HG03558 (cell line): Measurements from ENCODE around the gene SMIM44.

Source experiments
- ATAC-seq: cut with Tn5 transposase; IDR thresholded peaks from one replicate; pipeline ENCODE4 v1.9.1; 2021; ENCODE audit warnings: moderate number of reproducible peaks; ENCODE audit not compliant: unreplicated experiment; ENCODE audit errors: extremely low read depth

SMIM44 gene

DNA sequence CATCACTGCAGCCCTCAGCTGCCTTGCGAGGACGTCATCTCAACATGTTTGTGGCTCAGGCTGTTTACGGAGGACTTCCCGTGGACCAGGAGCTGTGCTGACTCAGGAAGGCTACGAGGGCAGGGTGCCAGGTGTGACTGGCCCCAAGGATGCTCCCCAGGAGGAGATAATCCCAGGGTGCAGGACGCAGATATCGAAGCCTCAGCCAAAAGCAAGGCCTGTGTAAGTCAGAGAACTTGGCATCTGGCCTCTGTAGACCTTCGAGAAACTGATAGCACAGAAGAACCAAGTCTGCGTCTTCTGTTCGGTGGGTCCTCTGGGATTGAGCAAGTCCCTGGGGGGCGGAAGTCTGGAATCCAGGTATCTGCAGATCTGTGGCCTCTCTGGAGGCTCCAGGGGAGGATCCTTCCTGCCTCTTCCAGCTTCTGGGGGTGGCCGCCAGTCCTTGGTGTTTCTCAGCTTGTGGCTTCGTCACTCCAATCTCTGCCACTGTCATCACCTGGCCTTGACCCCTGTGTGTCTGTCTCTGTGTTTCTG is 19.9 kb upstream of the SMIM44 start:
- no peak for ATAC-seq

DNA sequence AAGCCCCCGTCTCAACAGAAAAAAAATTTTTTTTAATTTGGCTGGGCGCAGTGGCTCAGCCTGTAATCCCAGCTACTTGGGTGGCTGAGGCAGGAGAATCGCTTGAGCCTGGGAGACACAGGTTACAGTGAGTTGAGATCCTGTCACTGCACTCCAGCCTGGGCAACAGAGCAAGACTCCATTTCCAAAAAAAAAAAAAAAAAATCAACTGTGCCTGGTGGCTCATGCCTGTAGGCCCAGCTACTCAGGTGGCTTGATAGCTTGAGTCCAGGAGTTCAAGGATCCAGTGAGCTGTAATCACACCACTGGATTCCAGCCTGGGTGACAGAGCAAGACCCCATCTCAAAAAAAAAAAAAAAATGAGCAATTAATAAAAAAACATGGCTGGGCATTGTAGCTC is 18.5 kb upstream of the SMIM44 start:
- no peak for ATAC-seq

DNA sequence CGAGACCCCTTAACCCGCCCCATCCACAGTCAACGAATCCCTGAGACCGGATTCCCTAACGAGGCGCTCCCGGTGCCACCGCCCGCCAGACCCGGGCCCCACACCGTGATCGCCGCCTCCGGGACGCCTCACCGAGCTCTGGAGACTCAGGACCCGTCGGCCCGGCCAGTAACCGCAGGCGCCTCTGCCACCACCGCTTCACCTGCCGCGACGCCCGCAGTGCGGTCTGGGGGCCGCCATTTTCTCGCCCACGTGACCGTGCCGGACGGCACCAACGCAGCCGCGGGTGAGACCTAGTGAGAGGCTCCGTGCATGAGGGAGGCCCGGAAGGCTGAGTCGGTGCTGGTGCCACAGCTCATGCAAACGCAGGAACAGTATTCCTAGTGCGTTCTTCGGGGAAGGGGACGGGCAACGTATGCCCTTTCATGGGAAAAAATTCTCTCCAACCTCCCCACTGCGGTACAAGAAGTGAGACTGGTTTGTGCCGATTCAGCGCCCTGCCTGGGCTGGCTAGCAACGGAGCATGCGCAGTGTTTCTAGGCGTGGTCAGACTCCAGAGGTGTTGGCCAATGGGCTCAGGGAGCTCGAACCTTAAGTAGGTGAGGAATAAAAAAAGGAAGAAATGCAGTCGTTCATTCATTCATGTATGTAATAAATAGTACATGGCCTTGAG is 17.3 kb upstream of the SMIM44 start, which contains the start of gene DOHH:
Gene DOHH, minus strand, starts transcription at position 246 of the 673 bp plus-strand sequence. CDS start 3,860 bp downstream, outside the sequence.
- peak; percentile 61 for ATAC-seq

DNA sequence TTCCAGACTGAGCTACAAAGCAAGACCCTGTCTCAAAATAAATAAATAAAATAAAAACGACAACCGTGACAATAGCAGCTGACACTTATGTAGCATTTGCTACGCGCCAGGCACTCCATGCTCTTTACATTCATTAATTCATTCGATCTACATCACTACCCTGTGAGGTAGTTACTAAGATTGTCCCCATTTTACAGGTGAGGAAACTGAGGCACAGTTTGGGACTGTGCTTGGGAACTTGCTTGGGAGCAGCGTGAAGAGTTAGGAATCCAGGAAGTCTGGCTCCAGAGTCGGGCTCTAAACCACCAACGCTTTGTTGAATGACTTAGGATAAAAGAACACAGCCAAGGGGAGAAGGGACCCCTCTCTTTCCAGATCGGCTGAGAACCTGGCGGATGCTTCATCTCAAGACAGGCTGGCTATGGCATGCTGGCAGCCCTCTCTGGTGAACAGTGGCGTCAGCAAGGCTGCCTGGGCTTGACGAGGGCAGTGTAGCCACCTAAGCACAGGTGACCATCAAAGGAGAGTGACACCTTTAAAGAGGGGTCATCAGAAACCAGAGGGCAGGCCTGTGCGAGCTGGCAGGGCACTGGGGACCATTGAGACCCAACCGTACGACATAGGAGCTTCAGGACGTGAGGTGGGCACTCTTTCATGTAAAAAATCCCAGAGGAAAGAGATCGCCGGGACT is 16.6 kb upstream of the SMIM44 start:
- ATAC-seq: no peak

DNA sequence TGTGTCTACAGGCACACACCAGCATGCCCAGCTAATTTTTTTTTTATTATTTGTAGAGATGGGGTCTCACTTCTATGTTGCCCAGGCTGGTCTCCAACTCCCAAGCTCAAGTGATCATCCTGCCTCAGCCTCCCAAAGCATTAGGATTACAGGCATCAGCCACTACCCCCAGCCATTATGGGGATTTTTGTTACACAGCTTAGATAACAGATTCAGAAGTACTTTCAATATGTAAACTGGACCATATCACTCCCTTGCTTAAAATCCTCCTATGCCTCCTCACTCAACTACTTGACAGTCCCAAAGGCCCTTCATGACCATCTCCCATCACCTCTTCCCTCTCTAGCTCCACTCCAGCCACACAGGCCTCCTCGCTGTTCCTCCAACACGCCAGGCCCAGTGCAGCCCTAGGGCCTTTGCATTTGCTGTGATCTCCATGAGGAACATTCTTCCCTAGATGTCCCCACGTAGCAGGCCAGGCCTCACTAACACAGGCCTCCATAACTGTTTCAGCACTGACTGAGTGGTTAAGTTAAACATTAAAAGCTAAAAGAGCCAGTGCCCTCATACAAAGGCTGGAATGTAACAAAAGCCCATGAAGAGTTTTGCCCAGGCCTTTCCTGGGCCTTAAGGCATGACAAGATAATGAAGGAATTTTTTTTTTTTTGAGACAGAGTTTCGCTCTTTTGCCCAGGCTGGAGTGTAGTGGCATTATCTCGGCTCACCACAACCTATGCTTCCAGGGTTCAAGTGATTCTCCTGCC is 14.7 kb upstream of the SMIM44 start:
- no peak for ATAC-seq

GRCh38 chr19:3496392-3497273 is 13.4 kb upstream of the SMIM44 start:
- ATAC-seq: no peak

- ATAC-seq: no peak
These were observed 11.3 kb upstream of the SMIM44 start for GRCh38 chr19:3494559-3494958.

DNA sequence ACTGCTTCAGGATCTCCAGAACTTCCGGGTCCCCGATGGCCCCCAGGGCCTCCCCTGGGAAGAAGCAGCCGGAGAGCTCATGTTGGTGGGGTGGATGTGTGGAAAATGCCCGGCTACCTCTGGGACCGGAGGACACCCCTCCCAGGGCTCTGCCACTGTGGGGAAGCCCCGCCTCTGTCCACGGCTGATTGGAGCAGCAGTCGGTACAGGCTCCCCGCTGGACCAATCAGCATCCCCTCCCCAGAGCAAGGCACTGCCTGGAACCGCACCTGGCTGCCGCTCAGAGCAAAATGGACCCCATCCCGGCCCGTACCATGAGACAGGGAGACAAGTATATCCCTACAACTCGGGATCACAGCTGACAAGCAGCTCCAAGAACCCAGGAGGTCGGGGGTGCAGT is 10.8 kb upstream of the SMIM44 start:
- ATAC-seq: no peak

GRCh38 chr19:3493651-3494050 is 10.4 kb upstream of the SMIM44 start:
- no peak for ATAC-seq

DNA sequence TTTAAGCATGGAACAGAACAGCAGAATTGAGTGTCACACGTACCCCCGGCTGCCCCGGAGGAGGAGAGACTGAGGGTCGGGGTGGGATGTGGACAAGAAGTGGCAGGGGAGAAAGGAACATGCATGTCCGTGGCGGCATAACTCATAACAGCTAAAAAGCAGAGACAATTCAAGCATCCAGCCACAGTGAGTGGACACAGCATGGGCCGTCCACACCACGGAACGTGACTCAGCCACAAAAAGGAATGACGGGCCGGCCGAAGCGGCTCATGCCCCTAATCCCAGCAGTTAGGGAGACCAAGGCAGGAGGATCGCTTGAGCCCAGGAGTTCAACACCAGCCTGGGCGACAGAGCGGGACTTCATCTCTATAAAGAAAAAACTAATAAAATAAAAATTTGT is 9.7 kb upstream of the SMIM44 start:
- no peak for ATAC-seq

- ATAC-seq: no peak
These were observed 9.0 kb upstream of the SMIM44 start for GRCh38 chr19:3492131-3492839.

GRCh38 chr19:3491396-3492119 is 8.3 kb upstream of the SMIM44 start:
- no peak for ATAC-seq

- no peak for ATAC-seq
These were observed 575 bp downstream of the SMIM44 start for GRCh38 chr19:3482507-3483225.

DNA sequence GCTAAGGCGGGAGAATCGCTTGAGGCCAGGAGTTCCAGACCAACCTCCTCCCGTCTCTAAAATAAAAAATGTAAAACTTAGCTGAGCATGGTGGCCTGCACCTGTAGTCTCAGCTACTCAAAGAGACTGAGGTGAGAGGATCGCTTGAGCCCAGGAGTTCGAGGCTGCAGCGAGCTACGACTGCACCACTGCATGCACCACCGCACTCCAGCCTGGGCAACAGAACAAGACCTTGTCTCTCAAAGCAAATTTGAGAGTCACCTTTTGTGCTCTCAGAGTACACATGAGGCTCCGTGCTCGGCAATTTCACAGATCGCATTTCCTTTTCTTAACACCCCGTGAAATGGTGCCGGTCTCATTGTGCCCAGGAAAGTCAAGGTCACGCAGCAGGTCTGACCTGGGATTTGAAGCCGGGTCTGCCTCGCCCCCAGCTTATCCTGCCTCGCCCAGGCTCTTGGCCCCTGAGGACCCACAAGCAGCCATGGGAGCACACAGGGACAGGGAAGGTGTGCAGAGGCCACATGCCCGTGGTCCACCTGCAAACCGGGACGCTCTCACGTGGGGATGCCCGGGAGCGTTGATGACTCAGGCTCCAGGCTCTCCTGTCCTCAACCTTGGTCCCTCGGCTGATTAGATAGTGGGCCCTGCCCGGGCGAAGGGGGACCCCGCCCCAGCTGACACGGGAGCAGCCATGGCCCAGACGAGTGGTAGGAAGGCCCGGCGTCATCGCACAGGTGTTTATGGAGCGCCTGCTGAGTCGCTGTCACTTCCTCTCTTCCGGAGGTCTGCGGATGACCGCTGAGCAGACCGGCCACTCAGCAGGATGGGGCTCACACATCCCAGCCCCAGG is 1.8 kb downstream of the SMIM44 start:
- ATAC-seq: no peak

- no peak for ATAC-seq
These were observed 2.7 kb downstream of the SMIM44 start, which contains the start of gene SMIM24 for GRCh38 chr19:3480383-3481091. TSS of gene SMIM24 (minus strand) at chr19:3480525. CDS start at chr19:3480463, 62 bp downstream.

- no peak for ATAC-seq
These were observed 3.4 kb downstream of the SMIM44 start for GRCh38 chr19:3479834-3480215.
